ENCODE data around the gene HNRNPLL. TPM values are rescaled to one million over a fixed set of nuclear protein-coding genes. Genes with fewer than 3 reads are reported as not detected.
A peak's percentile ranks its signal among the peaks of the same experiment; 100 is the strongest.

HNRNPLL gene
- total RNA-seq, 2 donors from 2014 or later: 63.7 to 80.7 TPM

DNA sequence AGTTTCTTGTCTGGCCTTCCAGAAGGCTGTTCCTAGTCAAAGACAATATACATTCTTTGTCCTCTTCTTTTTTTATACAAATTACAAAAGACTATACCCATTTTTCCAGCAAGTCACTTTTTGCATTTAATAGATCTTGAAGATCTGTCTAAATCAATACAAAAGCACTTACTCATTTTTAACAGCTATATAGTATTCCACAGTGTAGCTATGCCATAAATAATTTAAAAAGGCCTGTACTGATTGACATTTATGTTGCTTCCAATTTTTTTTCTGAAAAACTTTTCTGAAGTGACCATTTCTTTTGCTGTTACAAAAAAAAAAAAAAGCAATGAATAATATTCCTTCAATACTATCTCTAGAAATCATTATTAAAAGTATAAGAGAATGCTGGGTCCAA, 30.3 kb upstream of the HNRNPLL start:
- Mint-ChIP-seq H3K36me3 (ENCODE audit: insufficient read depth in 2 of 2) (no peaks in the 10 kb centered on the region), H3K4me1 (ENCODE audit: low read depth) (peaks cover 19% of the 10 kb centered on the region), H3K4me3 (no peak overlapping the region), H3K9me3 (peaks cover 0 to 2% of the 10 kb centered on the region in 2 donors), H3K27ac (no peak overlapping the region), H3K27me3 (ENCODE audit: low read depth) (no peaks in the 10 kb centered on the region)
- no peak for DNase-seq
- ATAC-seq (replicated peaks in 1 of 2): no peak

DNA sequence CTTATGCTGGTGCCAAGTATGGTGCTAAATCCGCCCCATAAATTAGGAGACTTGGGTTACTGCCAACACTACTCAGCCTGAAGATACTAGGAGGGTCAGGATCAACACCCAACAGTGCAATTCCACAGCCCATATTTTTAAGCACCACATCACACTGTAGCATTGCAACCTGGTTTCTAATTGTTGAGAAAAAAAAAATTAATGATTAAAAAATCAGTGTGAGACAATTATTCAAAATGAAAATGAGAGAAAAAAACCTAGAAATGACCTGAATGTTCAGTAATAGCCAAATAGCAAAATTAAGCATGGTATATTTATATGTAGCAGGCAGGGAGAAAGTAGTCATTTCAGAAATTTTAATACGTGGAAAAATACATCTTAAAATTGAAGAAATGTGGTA, 29.2 kb upstream of the HNRNPLL start:
- Mint-ChIP-seq H3K27me3 (ENCODE audit: low read depth) (no peaks in the 10 kb centered on the region), H3K4me3 (no peak overlapping the region), H3K9me3 (peaks cover 0 to 2% of the 10 kb centered on the region in 2 donors), H3K27ac (no peak overlapping the region), H3K36me3 (ENCODE audit: insufficient read depth in 2 of 2) (no peaks in the 10 kb centered on the region), H3K4me1 (ENCODE audit: low read depth) (peaks cover 20% of the 10 kb centered on the region)
- no peak for DNase-seq
- no peak for ATAC-seq (replicated peaks in 1 of 2)

DNA sequence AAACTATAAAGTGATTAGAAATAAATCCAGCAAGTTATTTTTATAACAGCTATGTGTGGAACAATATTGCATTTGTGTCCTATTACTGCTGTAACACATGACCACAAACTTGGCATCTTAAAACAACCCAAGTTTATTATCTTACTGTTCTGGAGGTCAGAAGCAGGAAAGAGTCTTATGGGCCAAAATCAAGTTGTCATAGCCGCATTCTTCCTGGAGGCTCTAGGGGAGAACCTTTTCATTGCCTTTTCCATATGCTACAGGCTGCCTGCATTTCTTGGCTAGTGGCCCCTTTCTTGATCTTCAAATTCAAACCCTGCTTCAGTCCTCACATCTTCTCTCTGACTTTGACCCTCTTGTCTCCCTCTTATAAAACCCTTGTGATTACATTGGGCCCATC, 27.0 kb upstream of the HNRNPLL start:
- H3K27ac Mint-ChIP-seq: no peak overlapping the region

DNA sequence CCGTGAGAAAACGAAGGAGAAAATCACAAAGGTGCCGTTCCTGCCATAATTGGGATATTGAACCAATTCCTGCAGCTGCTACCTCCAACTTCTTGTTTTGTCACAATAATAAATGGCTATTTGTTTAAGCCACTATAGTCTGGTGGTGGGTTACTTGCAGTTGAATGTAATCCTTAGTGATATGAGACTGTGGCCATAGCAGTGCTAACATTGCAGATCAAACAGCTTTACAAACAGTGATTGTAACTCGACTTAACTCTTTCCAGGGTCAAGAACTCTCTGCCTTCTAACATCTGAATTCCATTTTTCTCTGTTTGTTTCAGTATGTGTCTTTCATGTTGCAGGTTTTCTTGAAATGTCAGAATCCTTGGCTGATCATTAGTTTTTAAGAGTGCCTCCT, 24.7 kb upstream of the HNRNPLL start:
- no peak overlapping the region for H3K4me3 Mint-ChIP-seq
- ATAC-seq (replicated peaks in 1 of 2): no peak
- no peak overlapping the region for H3K27ac Mint-ChIP-seq
- peaks cover 22% of the 10 kb centered on the region for H3K4me1 Mint-ChIP-seq (ENCODE audit: low read depth)
- no peak for DNase-seq
- H3K9me3 Mint-ChIP-seq: peaks cover 0 to 2% of the 10 kb centered on the region in 2 donors
- H3K27me3 Mint-ChIP-seq (ENCODE audit: low read depth): no peaks in the 10 kb centered on the region
- H3K36me3 Mint-ChIP-seq (ENCODE audit: insufficient read depth in 2 of 2): no peaks in the 10 kb centered on the region

More for the DNA sequence above, 27.0 kb upstream of the HNRNPLL start:
- ATAC-seq (replicated peaks in 1 of 2) (no peak), DNase-seq (no peak)
- H3K4me1 Mint-ChIP-seq (ENCODE audit: low read depth): peaks cover 26% of the 10 kb centered on the region
- H3K9me3 Mint-ChIP-seq: peaks cover 0 to 2% of the 10 kb centered on the region in 2 donors
- no peak overlapping the region for H3K4me3 Mint-ChIP-seq
- H3K36me3 Mint-ChIP-seq (ENCODE audit: insufficient read depth in 2 of 2): no peaks in the 10 kb centered on the region
- H3K27me3 Mint-ChIP-seq (ENCODE audit: low read depth): no peaks in the 10 kb centered on the region

DNA sequence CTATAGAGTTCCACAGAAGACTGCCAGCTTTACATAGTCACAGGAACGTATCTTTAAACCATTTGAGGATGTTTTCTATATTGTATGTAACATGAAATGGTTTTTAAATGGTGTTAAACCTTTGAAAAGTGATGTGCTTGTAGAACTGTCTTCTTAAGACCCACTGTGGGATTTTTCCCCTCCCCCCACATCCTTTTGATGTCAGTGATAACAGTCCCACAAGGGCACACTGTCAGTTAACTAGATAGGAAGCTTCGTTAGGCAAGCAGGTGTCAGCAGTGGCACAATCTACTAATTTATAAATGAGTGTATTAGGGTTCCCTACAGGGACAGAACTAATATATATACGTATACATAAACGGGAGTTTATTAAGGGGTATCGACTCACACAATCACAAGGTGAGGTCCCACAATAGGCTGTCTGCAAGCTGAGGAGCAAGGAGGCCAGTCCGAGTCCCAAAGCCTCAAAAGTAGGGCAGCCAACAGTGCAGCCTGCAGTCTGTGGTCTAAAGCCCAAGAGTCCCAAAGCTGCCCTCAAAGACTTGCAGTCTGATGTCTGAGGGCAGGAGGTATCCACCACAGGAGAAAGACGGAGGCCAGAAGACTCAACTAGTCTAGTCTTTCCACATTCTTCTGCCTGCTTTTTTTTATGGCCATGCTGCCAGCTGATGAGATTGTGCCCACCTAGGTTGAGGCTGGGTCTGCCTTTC, 23.8 kb upstream of the HNRNPLL start:
- DNase-seq (peak in 1 of 2 donors; percentile 26), ATAC-seq (replicated peaks in 1 of 2) (peak in 1 of 2 donors; percentile 60)
- peak overlapping the region; percentile 86 for H3K27ac Mint-ChIP-seq
- H3K36me3 Mint-ChIP-seq (ENCODE audit: insufficient read depth in 2 of 2): no peaks in the 10 kb centered on the region
- H3K4me1 Mint-ChIP-seq (ENCODE audit: low read depth): peaks cover 25% of the 10 kb centered on the region
- peak overlapping the region; percentile 31 to 66 for H3K4me3 Mint-ChIP-seq
- no peaks in the 10 kb centered on the region for H3K27me3 Mint-ChIP-seq (ENCODE audit: low read depth)
- peaks cover 0 to 2% of the 10 kb centered on the region in 2 donors for H3K9me3 Mint-ChIP-seq

DNA sequence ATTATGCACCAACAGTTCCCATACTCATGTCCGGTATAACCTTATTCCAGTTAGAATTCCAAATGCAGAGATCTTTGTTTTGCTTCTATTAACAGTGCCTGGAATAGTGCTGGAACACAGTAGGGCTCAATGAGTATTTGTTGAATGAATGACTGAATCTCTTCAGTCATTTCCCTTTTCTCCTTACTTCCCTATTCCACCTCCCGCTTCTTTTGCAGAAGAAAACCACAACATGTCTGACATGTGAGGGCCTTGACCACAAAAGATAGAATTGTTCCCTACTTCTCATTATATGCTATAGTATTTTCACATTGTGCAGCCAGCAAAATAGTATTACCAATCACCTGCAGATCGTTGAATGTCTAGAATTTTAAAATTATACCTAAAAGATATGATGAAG, 19.5 kb upstream of the HNRNPLL start:
- H3K27me3 Mint-ChIP-seq (ENCODE audit: low read depth): peaks cover 7% of the 10 kb centered on the region
- H3K4me3 Mint-ChIP-seq: no peak overlapping the region
- DNase-seq: no peak
- H3K4me1 Mint-ChIP-seq (ENCODE audit: low read depth): peaks cover 31% of the 10 kb centered on the region
- H3K36me3 Mint-ChIP-seq (ENCODE audit: insufficient read depth in 2 of 2): no peaks in the 10 kb centered on the region
- H3K27ac Mint-ChIP-seq: no peak overlapping the region
- ATAC-seq (replicated peaks in 1 of 2): no peak
- H3K9me3 Mint-ChIP-seq: no peaks in the 10 kb centered on the region

DNA sequence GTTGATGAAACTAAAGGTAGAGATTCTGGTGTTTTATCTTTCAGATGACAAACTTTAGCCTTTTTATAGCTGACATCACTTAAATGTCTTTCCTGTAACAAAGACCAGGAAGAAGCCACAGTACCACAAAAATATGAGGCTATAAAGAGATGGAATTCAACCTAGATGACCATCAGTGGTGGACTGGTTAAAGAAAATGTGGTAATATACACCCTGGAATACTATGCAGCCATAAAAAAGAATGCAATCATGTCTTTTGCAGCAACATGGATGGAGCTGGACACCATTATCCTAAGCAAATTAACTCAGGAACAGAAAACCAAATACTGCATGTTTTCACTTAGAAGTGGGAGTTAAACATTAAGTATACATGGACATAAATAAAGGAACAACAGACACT, 18.3 kb upstream of the HNRNPLL start:
- H3K27ac Mint-ChIP-seq: no peak overlapping the region
- no peak overlapping the region for H3K4me3 Mint-ChIP-seq
- ATAC-seq (replicated peaks in 1 of 2) (no peak), DNase-seq (no peak)
- no peaks in the 10 kb centered on the region for H3K36me3 Mint-ChIP-seq (ENCODE audit: insufficient read depth in 2 of 2)
- no peaks in the 10 kb centered on the region for H3K9me3 Mint-ChIP-seq
- peaks cover 12% of the 10 kb centered on the region for H3K27me3 Mint-ChIP-seq (ENCODE audit: low read depth)
- H3K4me1 Mint-ChIP-seq (ENCODE audit: low read depth): peaks cover 22% of the 10 kb centered on the region

DNA sequence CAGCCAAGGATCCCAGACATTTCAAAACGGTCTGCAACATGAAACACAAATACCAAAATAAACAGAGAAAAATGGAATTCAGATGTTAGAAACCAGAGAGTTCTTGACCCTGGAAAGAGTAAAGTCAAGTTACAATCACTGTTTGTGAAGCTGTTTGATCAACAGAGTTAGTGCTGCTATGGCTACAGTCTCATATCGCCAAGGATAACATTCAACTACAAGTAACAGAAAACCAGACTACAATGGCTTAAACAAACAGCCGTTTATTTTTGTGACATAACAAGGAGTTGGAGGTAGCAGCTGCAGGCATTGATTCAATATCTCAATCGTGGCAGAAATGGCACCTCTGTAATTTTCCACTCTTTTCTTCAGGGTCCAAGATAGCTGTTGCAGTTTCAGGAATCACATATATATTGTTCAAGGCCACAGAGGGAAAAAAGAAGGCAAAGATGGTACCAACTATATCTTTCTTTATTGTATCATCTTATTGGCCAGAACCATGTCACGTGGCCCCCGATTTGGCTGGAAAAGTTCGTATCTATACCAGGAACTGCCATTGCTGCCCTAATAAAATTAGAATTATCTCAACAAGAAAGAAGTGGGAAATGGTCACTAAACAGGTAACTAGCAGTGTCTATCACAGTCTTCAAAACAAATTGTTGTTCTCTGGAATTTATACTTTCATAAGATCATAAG, 17.7 kb upstream of the HNRNPLL start:
- H3K27me3 Mint-ChIP-seq (ENCODE audit: low read depth): peaks cover 12% of the 10 kb centered on the region
- no peaks in the 10 kb centered on the region for H3K36me3 Mint-ChIP-seq (ENCODE audit: insufficient read depth in 2 of 2)
- no peak for DNase-seq
- H3K9me3 Mint-ChIP-seq: no peaks in the 10 kb centered on the region
- ATAC-seq (replicated peaks in 1 of 2): no peak
- H3K27ac Mint-ChIP-seq: no peak overlapping the region
- no peak overlapping the region for H3K4me3 Mint-ChIP-seq
- peaks cover 28% of the 10 kb centered on the region for H3K4me1 Mint-ChIP-seq (ENCODE audit: low read depth)

DNA sequence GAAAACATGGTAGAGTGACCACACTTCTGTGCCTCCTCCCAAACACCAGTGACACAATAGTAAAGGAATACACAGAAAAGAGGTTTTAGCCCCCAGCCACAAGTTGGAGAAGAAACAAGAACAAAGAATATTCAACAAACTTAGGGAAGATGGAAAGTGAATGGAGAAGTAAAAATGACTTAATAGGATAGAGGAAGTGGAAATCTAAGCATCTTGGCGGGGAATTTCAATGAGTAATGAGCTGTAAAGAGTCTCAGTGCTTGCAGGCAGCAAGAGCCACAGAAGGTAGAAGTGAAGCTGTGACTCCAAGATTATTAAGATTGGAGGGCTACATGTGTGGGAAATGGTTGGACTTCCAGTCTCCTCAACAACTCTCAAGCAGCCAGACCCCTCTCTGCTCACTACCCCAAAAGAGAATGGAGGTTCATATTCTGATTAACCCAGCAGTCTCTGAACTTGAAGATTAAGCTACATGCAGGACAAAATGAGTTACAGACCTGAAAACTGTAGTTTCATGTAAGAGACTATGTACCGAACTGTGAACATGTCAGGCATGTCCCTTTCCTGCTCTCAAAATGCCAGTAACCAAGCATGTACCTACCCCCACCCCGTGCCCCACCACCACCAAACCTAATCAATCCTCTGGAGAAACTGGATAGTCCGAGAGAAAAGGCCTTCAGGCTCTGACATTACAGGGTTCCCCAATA, 16.9 kb upstream of the HNRNPLL start:
- Mint-ChIP-seq H3K27ac (no peak overlapping the region), H3K9me3 (no peaks in the 10 kb centered on the region), H3K4me1 (ENCODE audit: low read depth) (peaks cover 30% of the 10 kb centered on the region), H3K36me3 (ENCODE audit: insufficient read depth in 2 of 2) (no peaks in the 10 kb centered on the region), H3K4me3 (no peak overlapping the region), H3K27me3 (ENCODE audit: low read depth) (peaks cover 12% of the 10 kb centered on the region)
- no peak for ATAC-seq (replicated peaks in 1 of 2)
- no peak for DNase-seq

DNA sequence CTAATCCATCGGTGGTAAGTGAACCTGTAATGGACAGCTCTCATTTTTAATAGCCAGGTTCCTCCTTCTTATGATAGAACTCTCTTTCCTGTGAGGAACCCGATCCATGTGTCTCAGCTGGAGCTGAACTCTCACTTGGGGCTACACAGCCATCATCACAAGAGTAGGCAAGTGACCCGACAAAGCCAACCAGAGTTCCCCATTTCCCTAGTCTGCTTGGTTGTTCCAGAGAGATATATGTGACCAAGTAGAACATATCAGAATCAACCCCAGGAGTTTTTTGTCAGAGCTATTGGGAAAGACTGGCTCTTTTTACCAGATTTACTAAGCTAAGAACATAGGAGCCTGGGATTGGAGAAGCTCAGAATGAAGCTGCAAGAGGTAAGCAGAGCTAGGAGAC, 14.6 kb upstream of the HNRNPLL start:
- Mint-ChIP-seq H3K4me3 (no peak overlapping the region), H3K36me3 (ENCODE audit: insufficient read depth in 2 of 2) (no peaks in the 10 kb centered on the region), H3K27ac (no peak overlapping the region), H3K9me3 (no peaks in the 10 kb centered on the region), H3K4me1 (ENCODE audit: low read depth) (peaks cover 48% of the 10 kb centered on the region), H3K27me3 (ENCODE audit: low read depth) (peaks cover 12% of the 10 kb centered on the region)
- no peak for DNase-seq
- ATAC-seq (replicated peaks in 1 of 2): no peak

DNA sequence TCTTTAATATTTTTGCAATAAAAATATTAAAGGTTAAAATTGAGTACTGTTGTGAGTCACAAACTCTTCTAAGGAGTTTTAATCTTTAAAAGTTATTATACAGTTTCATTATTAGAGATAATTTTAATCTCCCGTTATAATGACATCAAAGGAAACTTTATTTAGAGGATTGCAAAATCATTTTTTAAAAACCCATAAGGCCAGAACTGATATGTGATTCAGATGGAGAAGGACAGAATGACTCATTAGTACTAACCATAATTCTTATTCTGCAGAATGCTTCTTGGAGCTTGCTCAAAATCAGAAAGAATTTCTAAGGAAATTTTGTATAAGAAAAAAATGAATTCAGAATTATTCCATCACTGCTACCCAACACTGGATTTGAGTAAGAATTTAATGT, 12.5 kb upstream of the HNRNPLL start:
- ATAC-seq (replicated peaks in 1 of 2) (peak; percentile 75 to 78), DNase-seq (no peak)
- Mint-ChIP-seq H3K27ac (peak overlapping the region; percentile 3), H3K27me3 (ENCODE audit: low read depth) (peaks cover 12% of the 10 kb centered on the region), H3K4me3 (no peak overlapping the region), H3K36me3 (ENCODE audit: insufficient read depth in 2 of 2) (no peaks in the 10 kb centered on the region), H3K9me3 (no peaks in the 10 kb centered on the region), H3K4me1 (ENCODE audit: low read depth) (peaks cover 63% of the 10 kb centered on the region)

DNA sequence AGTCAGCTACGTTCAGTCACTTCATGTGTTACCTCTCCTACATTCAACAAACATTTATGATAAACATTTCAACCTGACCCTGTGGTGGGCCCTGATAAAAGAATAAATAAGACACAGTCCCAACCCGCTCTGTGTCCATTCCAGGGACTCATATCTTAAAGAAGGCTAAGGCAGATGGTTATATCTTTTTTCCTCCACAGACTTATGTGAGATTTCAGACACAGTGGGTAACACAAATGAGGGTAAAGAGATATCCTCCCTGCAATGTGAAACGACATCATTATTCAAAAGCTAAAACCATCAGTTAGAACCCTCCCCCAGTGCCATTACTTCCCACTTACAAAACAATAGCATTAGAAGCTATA, 11.1 kb upstream of the HNRNPLL start:
- H3K27ac Mint-ChIP-seq: peak overlapping the region; percentile 33
- H3K4me1 Mint-ChIP-seq (ENCODE audit: low read depth): peaks cover 71% of the 10 kb centered on the region
- H3K27me3 Mint-ChIP-seq (ENCODE audit: low read depth): peaks cover 12% of the 10 kb centered on the region
- ATAC-seq (replicated peaks in 1 of 2) (no peak), DNase-seq (no peak)
- peak overlapping the region in 1 of 2 donors; percentile 43 for H3K4me3 Mint-ChIP-seq
- H3K36me3 Mint-ChIP-seq (ENCODE audit: insufficient read depth in 2 of 2): peaks cover 3% of the 10 kb centered on the region in 2 donors
- peaks cover 0 to 2% of the 10 kb centered on the region in 2 donors for H3K9me3 Mint-ChIP-seq

DNA sequence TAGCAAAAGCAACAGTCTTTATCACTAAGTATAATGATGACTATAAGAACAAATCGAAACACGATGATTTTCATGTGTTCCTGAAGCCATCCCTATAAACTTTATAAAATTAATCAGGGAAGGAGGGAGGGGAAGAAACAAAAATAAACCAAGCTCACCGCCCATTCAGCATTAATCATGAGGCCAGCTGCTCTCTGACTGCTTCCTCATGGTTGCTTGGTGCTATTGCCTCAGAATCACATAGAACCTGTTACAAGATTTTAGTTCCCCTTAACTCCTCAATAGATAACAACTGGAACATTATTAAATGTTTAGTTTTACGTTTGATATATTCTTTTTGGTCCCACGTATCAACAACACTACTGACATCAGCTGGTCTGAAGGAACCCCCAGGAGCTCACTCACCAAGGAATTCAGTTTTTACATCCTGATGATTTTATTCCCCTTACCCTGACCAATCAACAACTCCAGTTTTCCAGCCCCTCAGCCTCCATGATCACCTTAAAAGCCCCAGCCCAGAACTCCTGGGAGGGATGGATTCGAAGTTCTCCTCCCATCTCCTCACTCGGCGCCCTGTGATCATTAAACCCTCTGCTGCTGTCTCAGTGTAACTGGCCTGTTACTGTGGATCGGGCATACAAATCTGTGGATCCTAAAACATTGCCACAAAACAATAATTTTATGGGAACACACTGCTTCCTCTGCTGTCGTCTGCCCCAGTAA, 10.6 kb upstream of the HNRNPLL start:
- no peak overlapping the region for H3K27ac Mint-ChIP-seq
- peaks cover 75% of the 10 kb centered on the region for H3K4me1 Mint-ChIP-seq (ENCODE audit: low read depth)
- DNase-seq (no peak), ATAC-seq (replicated peaks in 1 of 2) (no peak)
- H3K36me3 Mint-ChIP-seq (ENCODE audit: insufficient read depth in 2 of 2): peaks cover 3 to 4% of the 10 kb centered on the region in 2 donors
- H3K4me3 Mint-ChIP-seq: no peak overlapping the region
- peaks cover 12% of the 10 kb centered on the region for H3K27me3 Mint-ChIP-seq (ENCODE audit: low read depth)
- peaks cover 0 to 2% of the 10 kb centered on the region in 2 donors for H3K9me3 Mint-ChIP-seq

Data from activated T-cell treated with anti-CD3 and anti-CD28 coated beads, Interleukin-2, amount 50 U/mL, for 72 hours (primary cell).